H9 (cell line): ENCODE measurements around the gene RCAN2. TPM values are rescaled to one million over a fixed set of nuclear protein-coding genes. Genes with fewer than 3 reads are reported as not detected.

Source experiments
- DNase-seq: peaks from one replicate; pipeline ENCODE4 v3.0.0-alpha.2; 2017
- H2AFZ ChIP-seq: one replicate; pipeline ENCODE4 v1.6.1; 2013; ENCODE audit warnings: mild to moderate bottlenecking, low read length, control low read depth, moderate library complexity
- H2AK5ac ChIP-seq: 2 replicates; pipeline ENCODE4 v1.6.1; 2013; ENCODE audit warnings: low read length, control low read depth, mixed read lengths; ENCODE audit not compliant: insufficient read length
- H2BK120ac ChIP-seq: one replicate; pipeline ENCODE4 v1.6.1; 2013; ENCODE audit warnings: low read depth, mild to moderate bottlenecking, low read length, control low read depth, inconsistent platforms; ENCODE audit not compliant: poor library complexity, severe bottlenecking
- H2BK12ac ChIP-seq: 2 replicates; pipeline ENCODE4 v1.6.1; 2013; ENCODE audit warnings: low read length, control low read depth, mixed read lengths, low read depth; ENCODE audit not compliant: insufficient read length
- H2BK15ac ChIP-seq: 2 replicates; pipeline ENCODE4 v1.6.1; 2013; ENCODE audit warnings: low read depth, low read length, control low read depth
- H2BK20ac ChIP-seq: one replicate; pipeline ENCODE4 v1.6.1; 2013; ENCODE audit warnings: low read depth, mild to moderate bottlenecking, low read length, control low read depth, inconsistent platforms; ENCODE audit not compliant: poor library complexity, severe bottlenecking
- H2BK5ac ChIP-seq: 2 replicates; pipeline ENCODE4 v1.6.1; 2013; ENCODE audit warnings: low read length, control low read depth, mixed read lengths; ENCODE audit not compliant: insufficient read length
- H3K14ac ChIP-seq: 2 replicates; pipeline ENCODE4 v1.6.1; 2013; ENCODE audit warnings: low read length, control low read depth; ENCODE audit not compliant: insufficient read depth
- H3K18ac ChIP-seq: 2 replicates; pipeline ENCODE4 v1.6.1; 2013; ENCODE audit warnings: low read depth, mild to moderate bottlenecking, mixed read lengths, low read length, control low read depth; ENCODE audit not compliant: insufficient read length
- H3K23ac ChIP-seq: 2 replicates; pipeline ENCODE4 v1.6.1; 2013; ENCODE audit warnings: low read length, control low read depth, mixed read lengths, low read depth; ENCODE audit not compliant: insufficient read length
- H3K23me2 ChIP-seq: 2 replicates; pipeline ENCODE4 v1.6.1; 2013; ENCODE audit warnings: low read depth, mild to moderate bottlenecking, mixed read lengths, low read length, control low read depth; ENCODE audit not compliant: insufficient read length, poor library complexity, severe bottlenecking
- H3K27ac ChIP-seq: 2 replicates; pipeline ENCODE4 v1.5.1; 2013; ENCODE audit warnings: low read length, control low read depth, mixed read lengths, low read depth; ENCODE audit not compliant: insufficient read length
- H3K27me3 ChIP-seq: 2 replicates; pipeline ENCODE4 v1.6.1; 2013; ENCODE audit warnings: low read length, control low read depth, inconsistent platforms; ENCODE audit not compliant: insufficient read depth
- H3K4ac ChIP-seq: 2 replicates; pipeline ENCODE4 v1.6.1; 2013; ENCODE audit warnings: low read depth, mild to moderate bottlenecking, control low read depth, inconsistent platforms, low read length, moderate library complexity
- H3K4me1 ChIP-seq: 2 replicates; pipeline ENCODE4 v1.6.1; 2013; ENCODE audit warnings: low read length, control low read depth, inconsistent platforms; ENCODE audit not compliant: insufficient read depth
- H3K4me2 ChIP-seq: 2 replicates; pipeline ENCODE4 v1.6.1; 2013; ENCODE audit warnings: low read length, control low read depth, mixed read lengths; ENCODE audit not compliant: insufficient read length, insufficient read depth
- H3K56ac ChIP-seq: 2 replicates; pipeline ENCODE4 v1.6.1; 2013; ENCODE audit warnings: low read depth, mild to moderate bottlenecking, mixed read lengths, low read length, control low read depth; ENCODE audit not compliant: insufficient read length
- H3K79me1 ChIP-seq: 2 replicates; pipeline ENCODE4 v1.6.1; 2013; ENCODE audit warnings: low read depth, mild to moderate bottlenecking, moderate library complexity, low read length, control low read depth, inconsistent platforms; ENCODE audit not compliant: insufficient read depth, poor library complexity, severe bottlenecking
- H3K79me2 ChIP-seq: 2 replicates; pipeline ENCODE4 v1.6.1; 2013; ENCODE audit warnings: low read length, control low read depth, inconsistent platforms; ENCODE audit not compliant: insufficient read depth
- H3K9ac ChIP-seq: 2 replicates; pipeline ENCODE4 v1.6.1; 2013; ENCODE audit warnings: low read length, control low read depth, mixed read lengths; ENCODE audit not compliant: insufficient read length; ENCODE audit errors: extremely low read depth
- H3K9me3 ChIP-seq: one replicate; pipeline ENCODE4 v1.6.1; 2013; ENCODE audit warnings: low read depth, low read length, inconsistent platforms; ENCODE audit not compliant: control insufficient read depth
- H3T11ph ChIP-seq: one replicate; pipeline ENCODE4 v1.6.1; 2013; ENCODE audit warnings: mild to moderate bottlenecking, low read length, control low read depth, inconsistent platforms
- H4K20me1 ChIP-seq: one replicate; pipeline ENCODE4 v1.6.1; 2013; ENCODE audit not compliant: control insufficient read depth, insufficient read length, insufficient read depth
- H4K5ac ChIP-seq: 2 replicates; pipeline ENCODE4 v1.6.1; 2013; ENCODE audit warnings: low read depth, mild to moderate bottlenecking, mixed read lengths, low read length, control low read depth; ENCODE audit not compliant: insufficient read length
- H4K8ac ChIP-seq: replicated peaks from 2 replicates; pipeline ENCODE4 v1.6.1; 2013; ENCODE audit warnings: low read length, control low read depth, mixed read lengths, low read depth; ENCODE audit not compliant: insufficient read length
- H4K91ac ChIP-seq: 2 replicates; pipeline ENCODE4 v1.6.1; 2013; ENCODE audit warnings: low read depth, mild to moderate bottlenecking, moderate library complexity, mixed read lengths, low read length, control low read depth; ENCODE audit not compliant: insufficient read length
- H3K27ac Mint-ChIP-seq, 3 experiments: 2 replicates in 2 of 3; 3 replicates in 1 of 3; pipeline ENCODE4 v1.8.0; 2020 to 2021; ENCODE audit warnings: mixed read lengths in 3 of 3, mild to moderate bottlenecking in 1 of 3, moderate library complexity in 1 of 3
- H3K27me3 Mint-ChIP-seq: 2 replicates; pipeline ENCODE4 v1.8.0; 2021; ENCODE audit warnings: low read depth, mild to moderate bottlenecking, moderate library complexity, mixed read lengths
- H3K36me3 Mint-ChIP-seq, 3 experiments: 2 replicates in 2 of 3; 3 replicates in 1 of 3; pipeline ENCODE4 v1.8.0; 2020 to 2021; ENCODE audit warnings: low read depth in 3 of 3, mixed read lengths in 3 of 3; ENCODE audit not compliant: insufficient read depth in 1 of 3
- H3K4me1 Mint-ChIP-seq, 2 experiments: 2 replicates each; pipeline ENCODE4 v1.8.0; 2020; ENCODE audit warnings: mixed read lengths in 2 of 2
- H3K4me3 Mint-ChIP-seq, 2 experiments: 2 replicates in 1 of 2; 3 replicates in 1 of 2; pipeline ENCODE4 v1.8.0; 2020 to 2021; ENCODE audit warnings: mild to moderate bottlenecking in 2 of 2, mixed read lengths in 2 of 2, moderate library complexity in 1 of 2
- H3K9me3 Mint-ChIP-seq, 2 experiments: 2 replicates in 1 of 2; 3 replicates in 1 of 2; pipeline ENCODE4 v1.8.0; 2020; ENCODE audit warnings: mild to moderate bottlenecking in 2 of 2, mixed read lengths in 2 of 2, moderate library complexity in 1 of 2
- WGBS: extraction: QIAGEN DNeasy Blood & Tissue Kit; methylation state at CpG from one replicate; pipeline ENCODE4 v1.1.7; 2013; ENCODE audit warnings: missing lambda C conversion rate, low lambda C conversion rate, mixed read lengths; ENCODE audit not compliant: insufficient read length; ENCODE audit errors: extremely low coverage; 5-methylcytosine and 5-hydroxymethylcytosine counted together
- total RNA-seq: library from RNA; stranded (reverse); gene quantifications from 2 replicates; pipeline ENCODE4 v1.2.1, GENCODE V29; 2021
- TF ChIP-seq, protein P1 (sequence below): fragments of 200-600 bp; sonication (generic); conservative IDR thresholded peaks from 3 replicates; pipeline ENCODE4 v1.8.0; 2021; ENCODE audit warnings: antibody characterized with exemption, mild to moderate bottlenecking

The RCAN2 gene
- total RNA-seq, 1 experiment from 2014 or later = 3.0 TPM

DNA sequence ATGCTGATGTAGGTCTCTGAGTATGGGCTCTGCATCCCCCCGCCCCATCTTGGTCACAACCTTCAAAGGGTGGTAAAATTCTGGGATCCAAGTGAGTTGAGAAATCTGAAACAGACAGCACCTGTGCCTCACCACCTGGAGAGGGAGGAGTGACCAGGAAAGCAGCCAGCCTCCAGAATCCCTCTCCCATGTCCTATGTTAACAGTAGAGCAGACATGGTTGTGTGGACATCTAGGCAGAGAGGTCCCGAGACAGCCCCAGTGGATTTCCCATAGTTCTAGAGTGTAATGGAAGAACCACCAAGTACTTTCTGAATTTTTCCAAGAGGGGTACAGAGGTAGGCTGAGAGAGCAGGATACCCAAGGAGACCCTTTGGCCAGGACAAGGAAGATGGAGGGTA is 216.7 kb downstream of the RCAN2 start:
- H2BK15ac ChIP-seq = no peak overlapping the region
- Mint-ChIP-seq H3K27me3 (no peaks in the 10 kb centered on the region), H3K36me3 (no peaks in the 10 kb centered on the region), H3K4me1 (no peaks in the 10 kb centered on the region), H3K4me3 (no peak overlapping the region), H3K27ac (no peak overlapping the region), H3K9me3 (no peaks in the 10 kb centered on the region)
- no peaks in the 10 kb centered on the region for H3K79me1 ChIP-seq
- no peaks in the 10 kb centered on the region for H3K79me2 ChIP-seq
- H3K23ac ChIP-seq = no peak overlapping the region
- H3K14ac ChIP-seq = no peak overlapping the region
- H3K18ac ChIP-seq = no peak overlapping the region
- DNase-seq = no peak
- H2BK5ac ChIP-seq = no peak overlapping the region
- H3K56ac ChIP-seq = no peak overlapping the region
- no peaks in the 10 kb centered on the region for H3K23me2 ChIP-seq
- H4K5ac ChIP-seq = no peak overlapping the region
- H3T11ph ChIP-seq = no peak overlapping the region
- H3K4me2 ChIP-seq = no peak overlapping the region
- H2BK12ac ChIP-seq = no peak overlapping the region
- H3K27ac ChIP-seq = no peak overlapping the region
- no peak overlapping the region for H2AK5ac ChIP-seq
- no peak overlapping the region for H4K8ac ChIP-seq
- no peak overlapping the region for H2BK20ac ChIP-seq
- no peaks in the 10 kb centered on the region for H4K20me1 ChIP-seq
- no peaks in the 10 kb centered on the region for H3K9me3 ChIP-seq
- TF ChIP-seq, protein P1, sequence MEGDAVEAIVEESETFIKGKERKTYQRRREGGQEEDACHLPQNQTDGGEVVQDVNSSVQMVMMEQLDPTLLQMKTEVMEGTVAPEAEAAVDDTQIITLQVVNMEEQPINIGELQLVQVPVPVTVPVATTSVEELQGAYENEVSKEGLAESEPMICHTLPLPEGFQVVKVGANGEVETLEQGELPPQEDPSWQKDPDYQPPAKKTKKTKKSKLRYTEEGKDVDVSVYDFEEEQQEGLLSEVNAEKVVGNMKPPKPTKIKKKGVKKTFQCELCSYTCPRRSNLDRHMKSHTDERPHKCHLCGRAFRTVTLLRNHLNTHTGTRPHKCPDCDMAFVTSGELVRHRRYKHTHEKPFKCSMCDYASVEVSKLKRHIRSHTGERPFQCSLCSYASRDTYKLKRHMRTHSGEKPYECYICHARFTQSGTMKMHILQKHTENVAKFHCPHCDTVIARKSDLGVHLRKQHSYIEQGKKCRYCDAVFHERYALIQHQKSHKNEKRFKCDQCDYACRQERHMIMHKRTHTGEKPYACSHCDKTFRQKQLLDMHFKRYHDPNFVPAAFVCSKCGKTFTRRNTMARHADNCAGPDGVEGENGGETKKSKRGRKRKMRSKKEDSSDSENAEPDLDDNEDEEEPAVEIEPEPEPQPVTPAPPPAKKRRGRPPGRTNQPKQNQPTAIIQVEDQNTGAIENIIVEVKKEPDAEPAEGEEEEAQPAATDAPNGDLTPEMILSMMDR = no peak
- no peak overlapping the region for H4K91ac ChIP-seq
- H3K27me3 ChIP-seq = no peaks in the 10 kb centered on the region
- no peak overlapping the region for H2AFZ ChIP-seq
- WGBS = no CpG with 5 or more reads among the region's 2 CpGs
- no peaks in the 10 kb centered on the region; the same call in 1 of the 2 replicates for H3K4me1 ChIP-seq
- H3K4ac ChIP-seq = no peak overlapping the region
- no peak overlapping the region for H2BK120ac ChIP-seq
- H3K9ac ChIP-seq = no peak overlapping the region
